ENCODE data around the gene KLHL30.

- TF ChIP-seq, protein P1, sequence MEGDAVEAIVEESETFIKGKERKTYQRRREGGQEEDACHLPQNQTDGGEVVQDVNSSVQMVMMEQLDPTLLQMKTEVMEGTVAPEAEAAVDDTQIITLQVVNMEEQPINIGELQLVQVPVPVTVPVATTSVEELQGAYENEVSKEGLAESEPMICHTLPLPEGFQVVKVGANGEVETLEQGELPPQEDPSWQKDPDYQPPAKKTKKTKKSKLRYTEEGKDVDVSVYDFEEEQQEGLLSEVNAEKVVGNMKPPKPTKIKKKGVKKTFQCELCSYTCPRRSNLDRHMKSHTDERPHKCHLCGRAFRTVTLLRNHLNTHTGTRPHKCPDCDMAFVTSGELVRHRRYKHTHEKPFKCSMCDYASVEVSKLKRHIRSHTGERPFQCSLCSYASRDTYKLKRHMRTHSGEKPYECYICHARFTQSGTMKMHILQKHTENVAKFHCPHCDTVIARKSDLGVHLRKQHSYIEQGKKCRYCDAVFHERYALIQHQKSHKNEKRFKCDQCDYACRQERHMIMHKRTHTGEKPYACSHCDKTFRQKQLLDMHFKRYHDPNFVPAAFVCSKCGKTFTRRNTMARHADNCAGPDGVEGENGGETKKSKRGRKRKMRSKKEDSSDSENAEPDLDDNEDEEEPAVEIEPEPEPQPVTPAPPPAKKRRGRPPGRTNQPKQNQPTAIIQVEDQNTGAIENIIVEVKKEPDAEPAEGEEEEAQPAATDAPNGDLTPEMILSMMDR (IDR thresholded peaks at IDR 0.05; ENCODE audit: low read length): no peak
- TF ChIP-seq EZH2 (IDR thresholded peaks at IDR 0.05; ENCODE audit: borderline replicate concordance, low read length): no peak
These were observed 4.9 kb downstream of the KLHL30 start for GRCh38 chr2:238143239-238143951.

All from OCI-LY1 (cell line).